PC-3 (cell line): ENCODE data around the gene SERINC3. TPM values are rescaled to one million over a fixed set of nuclear protein-coding genes. Genes with fewer than 3 reads are reported as not detected.

Source experiments
- ATAC-seq: fragments of 200-7000 bp; cut with Tn5 transposase; 2 replicates; pipeline ENCODE4 v1.9.1; 2020; ENCODE audit warnings: mild to moderate bottlenecking, moderate library complexity
- Bru-seq: library from RNA; stranded (reverse); fragments of 400-500 nt; gene quantifications from one replicate; lab custom pipeline; 2021; lab: Mats Ljungman, UMichigan
- BruChase-seq, 2 experiments: library from RNA; stranded (reverse); fragments of 400-500 nt; gene quantifications; one replicate each; lab custom pipeline; 2021; lab: Mats Ljungman, UMichigan
- BruUV-seq: library from RNA; stranded (reverse); fragments of 400-500 nt; replicated peaks from 2 replicates; lab custom pipeline; 2021; lab: Mats Ljungman, UMichigan
- CTCF ChIA-PET: fragments of 300-600 bp; sonication (Branson Sonifier 250); formaldehyde crosslinking; loops from one replicate; lab custom pipeline; 2022; ENCODE audit warnings: antibody characterized with exemption; lab: Charles Lee
- POLR2A ChIA-PET: fragments of 300-600 bp; sonication (Branson Sonifier 250); formaldehyde crosslinking; loops from one replicate; lab custom pipeline; 2022; ENCODE audit warnings: antibody characterized with exemption; ENCODE audit not compliant: unreplicated experiment; lab: Charles Lee
- DNase-seq: peaks from one replicate; pipeline ENCODE4 v3.0.0-alpha.2; 2015
- H2AFZ ChIP-seq: fragments of 300-600 bp; sonication (generic); 2 replicates; pipeline ENCODE4 v1.6.0; 2016; ENCODE audit warnings: antibody characterized with exemption, low read length
- H3F3A ChIP-seq: fragments of 300-600 bp; sonication (generic); one replicate; pipeline ENCODE4 v1.6.0; 2017; ENCODE audit warnings: antibody characterized with exemption, low read length, control low read depth, mild to moderate bottlenecking; ENCODE audit not compliant: unreplicated experiment
- H3K27ac ChIP-seq: fragments of 300-600 bp; sonication (generic); 2 replicates; pipeline ENCODE4 v1.5.1; 2016; ENCODE audit warnings: mild to moderate bottlenecking, low read length
- H3K27me3 ChIP-seq: fragments of 300-600 bp; sonication (generic); 2 replicates; pipeline ENCODE4 v1.6.1; 2016; ENCODE audit warnings: low read length, mixed read lengths
- H3K36me3 ChIP-seq: fragments of 300-600 bp; sonication (generic); 2 replicates; pipeline ENCODE4 v1.6.1; 2016; ENCODE audit warnings: low read depth, mixed run types, low read length, mixed read lengths
- H3K4me1 ChIP-seq: fragments of 300-600 bp; sonication (generic); 2 replicates; pipeline ENCODE4 v1.5.1; 2016; ENCODE audit warnings: low read length; ENCODE audit not compliant: insufficient read depth
- H3K4me2 ChIP-seq: fragments of 300-600 bp; sonication (generic); 2 replicates; pipeline ENCODE4 v1.6.0; 2016; ENCODE audit warnings: low read length
- H3K4me3 ChIP-seq: fragments of 300-600 bp; sonication (generic); 2 replicates; pipeline ENCODE4 v1.5.1; 2016; ENCODE audit warnings: mild to moderate bottlenecking, low read length, mixed read lengths
- H3K79me2 ChIP-seq: fragments of 300-600 bp; sonication (generic); 2 replicates; pipeline ENCODE4 v1.6.1; 2017; ENCODE audit warnings: low read length, mixed read lengths
- H3K9ac ChIP-seq: fragments of 300-600 bp; sonication (generic); 2 replicates; pipeline ENCODE4 v1.6.0; 2016; ENCODE audit warnings: mild to moderate bottlenecking, low read length
- H3K9me2 ChIP-seq: fragments of 300-600 bp; sonication (generic); replicated peaks from 2 replicates; pipeline ENCODE4 v1.6.1; 2016; ENCODE audit warnings: mixed run types, low read length, mixed read lengths
- H3K9me3 ChIP-seq: fragments of 300-600 bp; sonication (generic); 2 replicates; pipeline ENCODE4 v1.6.1; 2016; ENCODE audit warnings: low read length, mixed read lengths
- H4K20me1 ChIP-seq: fragments of 300-600 bp; sonication (generic); 2 replicates; pipeline ENCODE4 v1.6.1; 2016; ENCODE audit warnings: low read length, mixed read lengths
- EZH2 ChIP-seq: fragments of 300-600 bp; sonication (generic); IDR thresholded peaks from one replicate; pipeline ENCODE4 v1.6.1; 2017; ENCODE audit warnings: antibody characterized with exemption, mild to moderate bottlenecking, low read length; ENCODE audit not compliant: unreplicated experiment
- EZH2phosphoT487 ChIP-seq: fragments of 300-600 bp; sonication (generic); IDR thresholded peaks from 2 replicates; pipeline ENCODE4 v1.6.1; 2018; ENCODE audit warnings: mild to moderate bottlenecking, antibody characterized with exemption, low read length, borderline replicate concordance
- intact Hi-C: fragments of 100-400 bp; cut with micrococcal nuclease; formaldehyde crosslinking; loops from 2 replicates; pipeline ENCODE4 v1.9.0; 2023
- long read RNA-seq: library from polyadenylated mRNA; unstranded; transcript quantifications from one replicate; pipeline ENCODE4 v2.0.0, GENCODE V29; 2021; ENCODE audit not compliant: unreplicated experiment
- total RNA-seq: library from RNA; depleted of rRNA; stranded (reverse); fragments of >200 nt; gene quantifications from 2 replicates; pipeline ENCODE4 v1.2.3, GENCODE V29; 2014; rRNA removed
- TF ChIP-seq, protein P1 (sequence below): fragments of 300-600 bp; sonication (generic); conservative IDR thresholded peaks from 2 replicates; pipeline ENCODE4 v1.5.1; 2017; ENCODE audit warnings: antibody characterized with exemption, low read depth, mild to moderate bottlenecking, low read length

Gene SERINC3
- total RNA-seq (75.4 and 92.6 TPM in 2 replicates), Bru-seq, nascent RNA (percentile 94 among the genes with signal in this experiment), BruChase-seq, experiment 1, labeled RNA remaining after a 6-hour chase (percentile 95 among the genes with signal in this experiment), BruChase-seq, experiment 2, labeled RNA remaining after a 2-hour chase (percentile 96 among the genes with signal in this experiment)
- long read RNA-seq, full-length matches to known transcripts = 548 of 686 reads
- long read RNA-seq, partial matches to known transcripts = 50 of 686 reads
- long read RNA-seq, other reads (novel, unspliced or antisense) = 88 of 686 reads

GRCh38 chr20:44521484-44522481 lies at the start of gene SERINC3:
Gene SERINC3 (minus strand): TSS chr20:44522070. CDS start chr20:44521951, 119 bp downstream.
- peaks cover 51% of the 10 kb centered on the region for H3K79me2 ChIP-seq
- peaks cover 35% of the 10 kb centered on the region for H3K4me1 ChIP-seq

DNA sequence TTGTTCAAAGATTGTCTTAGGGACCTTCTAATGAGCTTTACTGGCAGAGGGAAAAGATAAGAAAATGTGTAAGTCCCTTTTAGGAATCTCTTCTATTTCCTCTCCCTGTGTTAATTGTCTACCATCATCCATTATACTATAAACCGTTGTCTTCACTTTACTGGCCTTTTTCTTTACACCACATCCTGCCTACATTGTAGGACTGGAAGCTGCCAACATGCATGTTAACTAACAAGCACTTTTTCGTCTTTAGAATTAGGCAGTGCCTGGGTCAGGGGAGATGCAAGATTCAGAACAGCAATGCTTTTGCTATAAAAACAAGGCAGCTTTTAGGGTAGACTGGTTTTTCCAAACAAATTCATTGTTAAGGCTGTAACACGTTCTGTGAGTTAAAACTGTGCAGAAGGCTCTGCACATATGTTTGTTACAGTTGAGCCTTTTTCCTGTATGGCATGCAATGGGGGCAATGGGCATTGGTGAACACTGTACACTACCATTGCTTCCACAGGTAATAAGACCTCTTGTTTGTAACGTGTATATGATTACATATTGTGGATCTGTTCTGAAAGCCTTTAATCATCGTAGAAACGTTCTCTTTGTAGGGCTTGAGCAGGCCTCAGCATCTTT lies 49.6 kb upstream of the SERINC3 start:
- no peaks in the 10 kb centered on the region for H3K9me2 ChIP-seq
- CTCF ChIA-PET = interaction anchor here (0.7 kb wide), 1 partner anchor 23 kb away, joined by 4 read pairs; no protein-coding TSS in a partner anchor
- no TSS peak for BruUV-seq
- peaks cover 14% of the 10 kb centered on the region for H3F3A ChIP-seq
- H3K4me2 ChIP-seq = no peak overlapping the region
- DNase-seq = no peak
- peaks cover 38% of the 10 kb centered on the region for H3K4me1 ChIP-seq
- POLR2A ChIA-PET = no interaction called here
- no peaks in the 10 kb centered on the region for H3K9me3 ChIP-seq
- H3K36me3 ChIP-seq = no peaks in the 10 kb centered on the region
- no peak overlapping the region for H2AFZ ChIP-seq
- intact Hi-C loops = loop anchor here (5.0 kb wide), 1 partner anchor 39 kb away; no protein-coding TSS in a partner anchor
- no peak for TF ChIP-seq EZH2
- TF ChIP-seq, protein P1, sequence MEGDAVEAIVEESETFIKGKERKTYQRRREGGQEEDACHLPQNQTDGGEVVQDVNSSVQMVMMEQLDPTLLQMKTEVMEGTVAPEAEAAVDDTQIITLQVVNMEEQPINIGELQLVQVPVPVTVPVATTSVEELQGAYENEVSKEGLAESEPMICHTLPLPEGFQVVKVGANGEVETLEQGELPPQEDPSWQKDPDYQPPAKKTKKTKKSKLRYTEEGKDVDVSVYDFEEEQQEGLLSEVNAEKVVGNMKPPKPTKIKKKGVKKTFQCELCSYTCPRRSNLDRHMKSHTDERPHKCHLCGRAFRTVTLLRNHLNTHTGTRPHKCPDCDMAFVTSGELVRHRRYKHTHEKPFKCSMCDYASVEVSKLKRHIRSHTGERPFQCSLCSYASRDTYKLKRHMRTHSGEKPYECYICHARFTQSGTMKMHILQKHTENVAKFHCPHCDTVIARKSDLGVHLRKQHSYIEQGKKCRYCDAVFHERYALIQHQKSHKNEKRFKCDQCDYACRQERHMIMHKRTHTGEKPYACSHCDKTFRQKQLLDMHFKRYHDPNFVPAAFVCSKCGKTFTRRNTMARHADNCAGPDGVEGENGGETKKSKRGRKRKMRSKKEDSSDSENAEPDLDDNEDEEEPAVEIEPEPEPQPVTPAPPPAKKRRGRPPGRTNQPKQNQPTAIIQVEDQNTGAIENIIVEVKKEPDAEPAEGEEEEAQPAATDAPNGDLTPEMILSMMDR = no peak
- H3K27me3 ChIP-seq = no peaks in the 10 kb centered on the region
- H3K79me2 ChIP-seq = no peaks in the 10 kb centered on the region
- no peak overlapping the region for H3K4me3 ChIP-seq
- no peak for ATAC-seq
- H4K20me1 ChIP-seq = no peaks in the 10 kb centered on the region
- no peak overlapping the region for H3K9ac ChIP-seq
- peak overlapping the region; percentile 96 for H3K27ac ChIP-seq

More at GRCh38 chr20:44521484-44522481, at the start of gene SERINC3:
- Histone ChIP-seq H2AFZ (peak within 1 kb of the TSS; percentile 60), H4K20me1 (peaks cover 29% of the 10 kb centered on the region), H3K9me2 (no peaks in the 10 kb centered on the region), H3K4me2 (peak within 1 kb of the TSS; percentile 93), H3K27me3 (no peaks in the 10 kb centered on the region), H3K9ac (peak within 1 kb of the TSS; percentile 96), H3K4me3 (peak within 1 kb of the TSS; percentile 86), H3K36me3 (no peaks in the 10 kb centered on the region), H3K27ac (peak within 1 kb of the TSS; percentile 89), H3F3A (no peaks in the 10 kb centered on the region), H3K9me3 (no peaks in the 10 kb centered on the region)
- intact Hi-C loops = loop anchor here (1.0 to 5.0 kb wide), 3 partner anchors 26 to 314 kb away; partner anchors contain the start of gene TTPAL
- BruUV-seq = TSS peak; percentile 69
- TF ChIP-seq EZH2 = no peak
- TF ChIP-seq, protein P1 = peak; percentile 57
- TF ChIP-seq EZH2phosphoT487 = no peak
- ChIA-PET CTCF (no interaction called here), POLR2A (interaction anchor here (0.5 to 1.0 kb wide), 6 partner anchors 11 to 733 kb away, joined by 3 to 16 read pairs (median 4); partner anchors contain the start of gene SLPI)
- DNase-seq = peak; percentile 98
- ATAC-seq = peak; percentile 96
